ENCODE measurements around the gene CYBA.

DNA sequence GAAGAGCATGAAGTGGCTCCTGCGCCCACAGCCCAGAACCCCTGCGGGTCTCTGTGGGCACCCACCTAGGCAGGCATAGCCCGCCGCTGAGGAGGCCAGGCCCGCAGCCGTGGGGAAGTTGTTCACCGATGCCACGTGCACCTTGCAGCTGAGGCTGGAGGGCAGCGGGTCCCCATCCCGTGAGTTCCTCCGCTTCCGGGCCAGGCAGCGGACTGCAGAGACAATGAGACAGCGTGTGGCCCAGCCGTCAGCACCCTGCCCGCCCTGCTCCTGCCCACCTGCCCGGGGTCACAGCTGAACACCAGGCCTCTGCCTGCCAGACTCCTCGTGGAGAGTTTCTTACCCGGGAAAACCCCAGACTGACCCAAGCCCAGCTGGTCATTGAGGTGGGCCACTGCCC lies 6.5 kb upstream of the CYBA start:
- TF ChIP-seq, protein P1, sequence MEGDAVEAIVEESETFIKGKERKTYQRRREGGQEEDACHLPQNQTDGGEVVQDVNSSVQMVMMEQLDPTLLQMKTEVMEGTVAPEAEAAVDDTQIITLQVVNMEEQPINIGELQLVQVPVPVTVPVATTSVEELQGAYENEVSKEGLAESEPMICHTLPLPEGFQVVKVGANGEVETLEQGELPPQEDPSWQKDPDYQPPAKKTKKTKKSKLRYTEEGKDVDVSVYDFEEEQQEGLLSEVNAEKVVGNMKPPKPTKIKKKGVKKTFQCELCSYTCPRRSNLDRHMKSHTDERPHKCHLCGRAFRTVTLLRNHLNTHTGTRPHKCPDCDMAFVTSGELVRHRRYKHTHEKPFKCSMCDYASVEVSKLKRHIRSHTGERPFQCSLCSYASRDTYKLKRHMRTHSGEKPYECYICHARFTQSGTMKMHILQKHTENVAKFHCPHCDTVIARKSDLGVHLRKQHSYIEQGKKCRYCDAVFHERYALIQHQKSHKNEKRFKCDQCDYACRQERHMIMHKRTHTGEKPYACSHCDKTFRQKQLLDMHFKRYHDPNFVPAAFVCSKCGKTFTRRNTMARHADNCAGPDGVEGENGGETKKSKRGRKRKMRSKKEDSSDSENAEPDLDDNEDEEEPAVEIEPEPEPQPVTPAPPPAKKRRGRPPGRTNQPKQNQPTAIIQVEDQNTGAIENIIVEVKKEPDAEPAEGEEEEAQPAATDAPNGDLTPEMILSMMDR (IDR thresholded peaks at IDR 0.05): no peak
- TF ChIP-seq POLR2A (IDR thresholded peaks at IDR 0.05): no peak

Data from ovary (tissue), 3 donors.